ENCODE results near the gene COL8A1.

COL8A1 gene

GRCh38 chr3:99627062-99627826, 11.2 kb upstream of the COL8A1 start:
- 0 out of 2 replicates have a peak overlapping the region, but pooled peaks have one; percentile 25 for H3K9ac ChIP-seq (ENCODE audit: low read length)
- peak overlapping the region; percentile 33; the same call in 1 of the 2 replicates for H3K4me3 ChIP-seq (ENCODE audit: low read length)
- no peak for TF ChIP-seq EZH2 (optimal IDR thresholded peaks at IDR 0.05; ENCODE audit: low read depth, low read length)
- TF ChIP-seq, protein P1, sequence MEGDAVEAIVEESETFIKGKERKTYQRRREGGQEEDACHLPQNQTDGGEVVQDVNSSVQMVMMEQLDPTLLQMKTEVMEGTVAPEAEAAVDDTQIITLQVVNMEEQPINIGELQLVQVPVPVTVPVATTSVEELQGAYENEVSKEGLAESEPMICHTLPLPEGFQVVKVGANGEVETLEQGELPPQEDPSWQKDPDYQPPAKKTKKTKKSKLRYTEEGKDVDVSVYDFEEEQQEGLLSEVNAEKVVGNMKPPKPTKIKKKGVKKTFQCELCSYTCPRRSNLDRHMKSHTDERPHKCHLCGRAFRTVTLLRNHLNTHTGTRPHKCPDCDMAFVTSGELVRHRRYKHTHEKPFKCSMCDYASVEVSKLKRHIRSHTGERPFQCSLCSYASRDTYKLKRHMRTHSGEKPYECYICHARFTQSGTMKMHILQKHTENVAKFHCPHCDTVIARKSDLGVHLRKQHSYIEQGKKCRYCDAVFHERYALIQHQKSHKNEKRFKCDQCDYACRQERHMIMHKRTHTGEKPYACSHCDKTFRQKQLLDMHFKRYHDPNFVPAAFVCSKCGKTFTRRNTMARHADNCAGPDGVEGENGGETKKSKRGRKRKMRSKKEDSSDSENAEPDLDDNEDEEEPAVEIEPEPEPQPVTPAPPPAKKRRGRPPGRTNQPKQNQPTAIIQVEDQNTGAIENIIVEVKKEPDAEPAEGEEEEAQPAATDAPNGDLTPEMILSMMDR (IDR thresholded peaks at IDR 0.05; ENCODE audit: low read length): peak; percentile 17; the same call in 1 of the 2 replicates
- peak overlapping the region; percentile 79 for H3K4me2 ChIP-seq (ENCODE audit: low read depth, low read length)
- peak; percentile 38 for DNase-seq
- no peaks in the 10 kb centered on the region for H3K36me3 ChIP-seq (replicated peaks; ENCODE audit: insufficient read depth, low read length)
- H3K27me3 ChIP-seq (replicated peaks; ENCODE audit: insufficient read depth, low read length): no peaks in the 10 kb centered on the region
- no peak overlapping the region for H2AFZ ChIP-seq (ENCODE audit: low read length)
- H3K9me2 ChIP-seq (replicated peaks; ENCODE audit: insufficient read depth, low read length): no peaks in the 10 kb centered on the region
- H3K27ac ChIP-seq (ENCODE audit: low read length): peak overlapping the region; percentile 99
- peaks cover 39% of the 10 kb centered on the region for H3F3A ChIP-seq (ENCODE audit: insufficient read depth, low read length)
- H3K4me1 ChIP-seq (ENCODE audit: low read length): peaks cover 77% of the 10 kb centered on the region
- H3K9me3 ChIP-seq (replicated peaks; ENCODE audit: insufficient read depth, low read length): no peaks in the 10 kb centered on the region
- H4K20me1 ChIP-seq (ENCODE audit: insufficient read depth, low read length): no peaks in the 10 kb centered on the region
- no peaks in the 10 kb centered on the region for H3K79me2 ChIP-seq (ENCODE audit: low read length)

GRCh38 chr3:99630815-99631214, 7.6 kb upstream of the COL8A1 start:
- Histone ChIP-seq H3K9ac (ENCODE audit: low read length) (no peak overlapping the region), H3K79me2 (ENCODE audit: low read length) (no peaks in the 10 kb centered on the region), H3K4me3 (ENCODE audit: low read length) (no peak overlapping the region), H2AFZ (ENCODE audit: low read length) (peak overlapping the region; percentile 16; the same call in 1 of the 2 replicates), H3K4me2 (ENCODE audit: low read depth, low read length) (peak overlapping the region; percentile 10; the same call in 1 of the 2 replicates), H3K36me3 (replicated peaks; ENCODE audit: insufficient read depth, low read length) (no peaks in the 10 kb centered on the region), H3K9me2 (replicated peaks; ENCODE audit: insufficient read depth, low read length) (no peaks in the 10 kb centered on the region), H4K20me1 (ENCODE audit: insufficient read depth, low read length) (no peaks in the 10 kb centered on the region), H3K9me3 (replicated peaks; ENCODE audit: insufficient read depth, low read length) (no peaks in the 10 kb centered on the region), H3K27ac (ENCODE audit: low read length) (peak overlapping the region; percentile 6; the same call in 1 of the 2 replicates), H3K4me1 (ENCODE audit: low read length) (peaks cover 41% of the 10 kb centered on the region), H3K27me3 (replicated peaks; ENCODE audit: insufficient read depth, low read length) (no peaks in the 10 kb centered on the region), H3F3A (ENCODE audit: insufficient read depth, low read length) (peaks cover 17% of the 10 kb centered on the region)
- TF ChIP-seq EZH2 (optimal IDR thresholded peaks at IDR 0.05; ENCODE audit: low read depth, low read length) (no peak), EZH2phosphoT487 (IDR thresholded peaks at IDR 0.05; ENCODE audit: low read length) (no peak)
- TF ChIP-seq, protein P1 (IDR thresholded peaks at IDR 0.05; ENCODE audit: low read length): no peak
- DNase-seq: no peak

GRCh38 chr3:99633887-99634558, 4.4 kb upstream of the COL8A1 start:
- H3K79me2 ChIP-seq (ENCODE audit: low read length): no peaks in the 10 kb centered on the region
- H3K4me2 ChIP-seq (ENCODE audit: low read depth, low read length): no peak overlapping the region
- H3K9me2 ChIP-seq (replicated peaks; ENCODE audit: insufficient read depth, low read length): no peaks in the 10 kb centered on the region
- no peak overlapping the region for H3K27ac ChIP-seq (ENCODE audit: low read length)
- no peak overlapping the region for H3K4me3 ChIP-seq (ENCODE audit: low read length)
- no peaks in the 10 kb centered on the region for H3K27me3 ChIP-seq (replicated peaks; ENCODE audit: insufficient read depth, low read length)
- no peaks in the 10 kb centered on the region for H3K9me3 ChIP-seq (replicated peaks; ENCODE audit: insufficient read depth, low read length)
- TF ChIP-seq, protein P1 (IDR thresholded peaks at IDR 0.05; ENCODE audit: low read length): no peak
- no peak for TF ChIP-seq EZH2phosphoT487 (IDR thresholded peaks at IDR 0.05; ENCODE audit: low read length)
- no peak for TF ChIP-seq EZH2 (optimal IDR thresholded peaks at IDR 0.05; ENCODE audit: low read depth, low read length)
- DNase-seq: no peak
- peaks cover 23% of the 10 kb centered on the region for H3K4me1 ChIP-seq (ENCODE audit: low read length)
- H3F3A ChIP-seq (ENCODE audit: insufficient read depth, low read length): peaks cover 5% of the 10 kb centered on the region; the same call in 1 of the 2 replicates
- H3K9ac ChIP-seq (ENCODE audit: low read length): no peak overlapping the region
- H2AFZ ChIP-seq (ENCODE audit: low read length): no peak overlapping the region
- no peaks in the 10 kb centered on the region for H4K20me1 ChIP-seq (ENCODE audit: insufficient read depth, low read length)
- H3K36me3 ChIP-seq (replicated peaks; ENCODE audit: insufficient read depth, low read length): no peaks in the 10 kb centered on the region
